Measurements from ENCODE around the gene DDT.

DNA sequence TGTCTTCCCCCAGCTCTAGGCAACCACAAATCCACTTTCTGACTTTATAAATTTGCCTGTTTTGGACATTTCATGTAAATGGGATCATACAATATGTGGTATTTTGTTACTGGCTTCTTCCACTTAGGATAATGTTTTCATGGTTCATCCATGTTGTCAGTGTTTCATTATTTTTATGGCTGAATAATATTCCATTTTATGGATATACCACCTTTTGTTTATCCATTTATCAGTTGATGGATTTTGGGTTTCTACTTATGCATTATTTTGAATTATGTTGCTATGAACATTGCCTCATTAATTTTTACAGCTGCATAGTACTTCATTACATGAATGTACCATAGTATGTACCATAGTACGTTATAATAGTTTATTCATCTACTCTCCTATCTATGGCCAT, 41.9 kb upstream of the DDT start:
- TF ChIP-seq, protein P1, sequence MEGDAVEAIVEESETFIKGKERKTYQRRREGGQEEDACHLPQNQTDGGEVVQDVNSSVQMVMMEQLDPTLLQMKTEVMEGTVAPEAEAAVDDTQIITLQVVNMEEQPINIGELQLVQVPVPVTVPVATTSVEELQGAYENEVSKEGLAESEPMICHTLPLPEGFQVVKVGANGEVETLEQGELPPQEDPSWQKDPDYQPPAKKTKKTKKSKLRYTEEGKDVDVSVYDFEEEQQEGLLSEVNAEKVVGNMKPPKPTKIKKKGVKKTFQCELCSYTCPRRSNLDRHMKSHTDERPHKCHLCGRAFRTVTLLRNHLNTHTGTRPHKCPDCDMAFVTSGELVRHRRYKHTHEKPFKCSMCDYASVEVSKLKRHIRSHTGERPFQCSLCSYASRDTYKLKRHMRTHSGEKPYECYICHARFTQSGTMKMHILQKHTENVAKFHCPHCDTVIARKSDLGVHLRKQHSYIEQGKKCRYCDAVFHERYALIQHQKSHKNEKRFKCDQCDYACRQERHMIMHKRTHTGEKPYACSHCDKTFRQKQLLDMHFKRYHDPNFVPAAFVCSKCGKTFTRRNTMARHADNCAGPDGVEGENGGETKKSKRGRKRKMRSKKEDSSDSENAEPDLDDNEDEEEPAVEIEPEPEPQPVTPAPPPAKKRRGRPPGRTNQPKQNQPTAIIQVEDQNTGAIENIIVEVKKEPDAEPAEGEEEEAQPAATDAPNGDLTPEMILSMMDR (IDR thresholded peaks at IDR 0.05; ENCODE audit: insufficient read depth, low read length, poor library complexity, severe bottlenecking), result no peak
- TF ChIP-seq EZH2phosphoT487 (conservative IDR thresholded peaks at IDR 0.05; ENCODE audit: low read length), result no peak

All from SU-DHL-6 (cell line).